Liver (tissue), 9 donors: ENCODE data around the gene USO1. TPM values are rescaled to one million over a fixed set of nuclear protein-coding genes. Genes with fewer than 3 reads are reported as not detected.

Experiments
- DNase-seq: peaks from one replicate; pipeline ENCODE4 v3.0.0-alpha.2; 2017; ENCODE audit warnings: low spot score
- H3K27ac ChIP-seq, 2 donors: one replicate each; pipeline ENCODE4 v1.7.0; 2013; ENCODE audit warnings: inconsistent platforms in 2 of 2, low read length in 2 of 2, control low read depth in 1 of 2, low read depth in 1 of 2, mild to moderate bottlenecking in 1 of 2
- H3K27me3 ChIP-seq, 4 donors: one replicate each; pipeline versions ENCODE4 v1.6.1 to v1.7.0; 2013; ENCODE audit warnings: low read length in 3 of 4, inconsistent platforms in 1 of 4, mild to moderate bottlenecking in 1 of 4, moderate library complexity in 1 of 4; ENCODE audit not compliant: control insufficient read depth in 4 of 4, insufficient read depth in 4 of 4
- H3K36me3 ChIP-seq, 4 donors: one replicate each; pipeline versions ENCODE4 v1.6.1 to v1.7.0; 2013; ENCODE audit warnings: low read length in 3 of 4, mild to moderate bottlenecking in 3 of 4, low read depth in 1 of 4, moderate library complexity in 1 of 4; ENCODE audit not compliant: control insufficient read depth in 4 of 4, insufficient read depth in 3 of 4
- H3K4me1 ChIP-seq, 4 donors: one replicate each; pipeline versions ENCODE4 v1.6.1 to v1.7.0; 2013; ENCODE audit warnings: low read length in 3 of 4, mild to moderate bottlenecking in 3 of 4, moderate library complexity in 1 of 4; ENCODE audit not compliant: control insufficient read depth in 4 of 4, insufficient read depth in 4 of 4
- H3K4me3 ChIP-seq, 3 donors: one replicate each; pipeline versions ENCODE4 v1.6.1 to v1.7.0; 2013; ENCODE audit warnings: low read length in 3 of 3, control low read depth in 1 of 3, low read depth in 1 of 3, mild to moderate bottlenecking in 1 of 3
- H3K9ac ChIP-seq, 2 donors: one replicate each; pipeline ENCODE4 v1.7.0; 2013; ENCODE audit warnings: low read length in 2 of 2, mild to moderate bottlenecking in 2 of 2, moderate library complexity in 2 of 2, control low read depth in 1 of 2, low read depth in 1 of 2
- H3K9me3 ChIP-seq, 4 donors: one replicate each; pipeline versions ENCODE4 v1.6.1 to v1.7.0; 2013; ENCODE audit warnings: low read length in 3 of 4; ENCODE audit not compliant: control insufficient read depth in 4 of 4
- ATF3 ChIP-seq: IDR thresholded peaks from 2 replicates; pipeline ENCODE4 v1.6.1; 2016; ENCODE audit warnings: antibody characterized with exemption
- CTCF ChIP-seq: fragments of 150-350 bp; IDR thresholded peaks from 2 replicates; pipeline ENCODE4 v1.5.1; 2017; ENCODE audit warnings: improper control_type of control experiment, low read depth, low read length; ENCODE audit not compliant: missing input control
- EGR1 ChIP-seq, 2 donors: IDR thresholded peaks; 2 replicates each; pipeline ENCODE4 v1.6.1; 2016 to 2018; ENCODE audit warnings: antibody characterized with exemption in 2 of 2, low read depth in 2 of 2
- FOXA1 ChIP-seq: IDR thresholded peaks from 2 replicates; pipeline ENCODE4 v1.6.1; 2016; ENCODE audit warnings: antibody characterized with exemption
- FOXA2 ChIP-seq: IDR thresholded peaks from 2 replicates; pipeline ENCODE4 v1.6.1; 2016; ENCODE audit warnings: antibody characterized with exemption
- GABPA ChIP-seq, 2 donors: IDR thresholded peaks in 1 of 2; conservative IDR thresholded peaks in 1 of 2; 2 replicates each; pipeline ENCODE4 v1.6.1; 2016; ENCODE audit warnings: antibody characterized with exemption in 2 of 2, mild to moderate bottlenecking in 1 of 2, moderate library complexity in 1 of 2
- HNF4A ChIP-seq, 2 donors: conservative IDR thresholded peaks; 2 replicates each; pipeline ENCODE4 v1.6.1; 2016; ENCODE audit warnings: antibody characterized with exemption in 2 of 2, mild to moderate bottlenecking in 2 of 2
- HNF4G ChIP-seq: IDR thresholded peaks from 2 replicates; pipeline ENCODE4 v1.6.1; 2016; ENCODE audit warnings: antibody characterized with exemption
- JUND ChIP-seq, 2 donors: IDR thresholded peaks; 2 replicates each; pipeline ENCODE4 v1.6.1; 2016; ENCODE audit warnings: antibody characterized with exemption in 2 of 2
- MAX ChIP-seq: IDR thresholded peaks from 2 replicates; pipeline ENCODE4 v1.6.1; 2016; ENCODE audit warnings: antibody characterized with exemption
- NR2F2 ChIP-seq: IDR thresholded peaks from 2 replicates; pipeline ENCODE4 v1.6.1; 2016; ENCODE audit warnings: antibody characterized with exemption
- RAD21 ChIP-seq, 2 donors: IDR thresholded peaks; 2 replicates each; pipeline ENCODE4 v1.6.1; 2016; ENCODE audit warnings: antibody characterized with exemption in 2 of 2, mild to moderate bottlenecking in 2 of 2
- REST ChIP-seq: IDR thresholded peaks from 2 replicates; pipeline ENCODE4 v1.6.1; 2016; ENCODE audit warnings: antibody characterized with exemption, mild to moderate bottlenecking
- RXRA ChIP-seq, 2 donors: IDR thresholded peaks; 2 replicates each; pipeline ENCODE4 v1.6.1; 2017 to 2018; ENCODE audit warnings: antibody characterized with exemption in 2 of 2, mild to moderate bottlenecking in 1 of 2
- SP1 ChIP-seq: IDR thresholded peaks from 2 replicates; pipeline ENCODE4 v1.6.1; 2018; ENCODE audit warnings: antibody characterized with exemption, mild to moderate bottlenecking
- TAF1 ChIP-seq: conservative IDR thresholded peaks from 2 replicates; pipeline ENCODE4 v1.6.1; 2016; ENCODE audit warnings: antibody characterized with exemption, mild to moderate bottlenecking
- YY1 ChIP-seq: IDR thresholded peaks from 2 replicates; pipeline ENCODE4 v1.6.1; 2016; ENCODE audit warnings: antibody characterized with exemption, mild to moderate bottlenecking
- ZBTB33 ChIP-seq: IDR thresholded peaks from 2 replicates; pipeline ENCODE4 v1.6.1; 2016; ENCODE audit warnings: antibody characterized with exemption
- WGBS: extraction: QIAGEN DNeasy Blood & Tissue Kit; methylation state at CpG from one replicate; pipeline ENCODE4 v1.1.7; 2013; 5-methylcytosine and 5-hydroxymethylcytosine counted together
- polyA plus RNA-seq, 2 donors: library from polyadenylated mRNA; stranded (reverse) in 1 of 2; unstranded in 1 of 2; fragments of 200-250 nt in 1 of 2; fragments of >200 nt in 1 of 2; fragmentation: Nextera tagmentation in 1 of 2; extraction: Ambion mirVana in 1 of 2; gene quantifications; one replicate each; pipeline versions ENCODE4 v1.2.1 to v1.2.3, GENCODE V29; 2013 to 2015
- total RNA-seq, 2 donors: library from RNA; depleted of rRNA; stranded (reverse); fragments of >200 nt; gene quantifications; one replicate each; pipeline ENCODE4 v1.2.3, GENCODE V29; 2014
- donor health status: healthy.
- donor health status: healthy.
- donor health status: healthy.
- donor health status: healthy.
- donor health status: healthy.

USO1 gene
- total and polyA plus RNA-seq, 4 donors = 18.4 to 77.0 (median 39.5) TPM

GRCh38 chr4:75848891-75849290, 124.5 kb downstream of the USO1 start:
- Histone ChIP-seq H3K4me3 (no peak overlapping the region), H3K27ac (no peak overlapping the region), H3K9me3 (no peaks in the 10 kb centered on the region), H3K36me3 (no peaks in the 10 kb centered on the region), H3K4me1 (no peaks in the 10 kb centered on the region), H3K27me3 (no peaks in the 10 kb centered on the region), H3K9ac (no peak overlapping the region)
- 82% methylated on average over 4 of the region's 4 CpGs for WGBS
- no peak for TF ChIP-seq NR2F2
- TF ChIP-seq YY1 = no peak
- TF ChIP-seq RAD21 (IDR thresholded peaks at IDR 0.05) = no peak
- no peak for TF ChIP-seq JUND (IDR thresholded peaks at IDR 0.05)
- TF ChIP-seq FOXA2 = no peak
- no peak for TF ChIP-seq HNF4G
- TF ChIP-seq FOXA1 = no peak
- no peak for DNase-seq

- Histone ChIP-seq H3K9ac (no peak overlapping the region), H3K9me3 (no peaks in the 10 kb centered on the region), H3K4me3 (no peak overlapping the region), H3K27me3 (no peaks in the 10 kb centered on the region), H3K4me1 (no peaks in the 10 kb centered on the region), H3K27ac (no peak overlapping the region), H3K36me3 (no peaks in the 10 kb centered on the region)
- 75% methylated on average over 6 of the region's 6 CpGs for WGBS
- DNase-seq = no peak
- TF ChIP-seq GABPA (IDR thresholded peaks at IDR 0.05 in 1 of 2, conservative IDR thresholded peaks at IDR 0.05 in 1 of 2) (no peak), SP1 (no peak), RAD21 (IDR thresholded peaks at IDR 0.05) (no peak), ZBTB33 (no peak), FOXA1 (no peak), RXRA (IDR thresholded peaks at IDR 0.05) (no peak), EGR1 (IDR thresholded peaks at IDR 0.05; ENCODE audit: low read depth in 2 of 2) (no peak), MAX (no peak), NR2F2 (no peak), HNF4A (conservative IDR thresholded peaks at IDR 0.05) (no peak), FOXA2 (no peak), TAF1 (no peak), YY1 (no peak), ATF3 (no peak), JUND (IDR thresholded peaks at IDR 0.05) (no peak), CTCF (no peak), REST (no peak), HNF4G (no peak)
Observed at GRCh38 chr4:75849461-75849860, 125.1 kb downstream of the USO1 start.
